NT2/D1 (cell line): ENCODE measurements around the gene CALML3.

Experiments used
- SUZ12 ChIP-seq: IDR thresholded peaks from 2 replicates; pipeline ENCODE4 v1.6.1; 2011; ENCODE audit not compliant: insufficient read length, insufficient read depth; ENCODE audit errors: extremely low read depth
- YY1 ChIP-seq: IDR thresholded peaks from 2 replicates; pipeline ENCODE4 v1.6.1; 2011; ENCODE audit not compliant: insufficient read length, insufficient read depth
- ZNF274 ChIP-seq: IDR thresholded peaks from 2 replicates; pipeline ENCODE4 v1.6.1; 2011; ENCODE audit warnings: mild to moderate bottlenecking, low read depth, low read length

- TF ChIP-seq YY1 (no peak), ZNF274 (no peak), SUZ12 (no peak)
Observed at GRCh38 chr10:5565671-5566581, 41.2 kb downstream of the CALML3 start.
